IMR-90 (cell line): ENCODE results near the gene TMEM260. TPM values are rescaled to one million over a fixed set of nuclear protein-coding genes. Genes with fewer than 3 reads are reported as not detected.

ENCODE experiments used
- ATAC-seq: fragments of 200-7000 bp; cut with Tn5 transposase; 2 replicates; pipeline ENCODE4 v1.9.1; 2020; ENCODE audit warnings: low read depth, mild to moderate bottlenecking, moderate library complexity
- BruUV-seq: library from RNA; stranded (reverse); fragments of 400-500 nt; replicated peaks from 2 replicates; lab custom pipeline; 2021; lab: Mats Ljungman, UMichigan
- CTCF ChIA-PET: fragments of 300-600 bp; formaldehyde crosslinking; extraction: SDS; loops from one replicate; lab custom pipeline; 2021; ENCODE audit warnings: antibody characterized with exemption; lab: Yijun Ruan, JAX
- POLR2A ChIA-PET: fragments of 300-600 bp; sonication (Branson Sonifier 250); formaldehyde crosslinking; loops from one replicate; lab custom pipeline; 2022; ENCODE audit warnings: antibody characterized with exemption; ENCODE audit not compliant: unreplicated experiment; lab: Charles Lee
- DNase-seq: peaks from one replicate; pipeline ENCODE4 v3.0.0; 2013
- H2AFZ ChIP-seq: replicated peaks from 2 replicates; pipeline ENCODE3; 2013; ENCODE audit warnings: low read length, mild to moderate bottlenecking; ENCODE audit not compliant: poor library complexity
- H2AK5ac ChIP-seq: 2 replicates; pipeline ENCODE4 v1.6.1; 2013; ENCODE audit warnings: low read depth, low read length, inconsistent platforms
- H2AK9ac ChIP-seq: replicated peaks from 2 replicates; pipeline ENCODE3; 2013; ENCODE audit warnings: mild to moderate bottlenecking, low read depth, low read length, moderate library complexity; ENCODE audit not compliant: poor library complexity
- H2BK120ac ChIP-seq: 2 replicates; pipeline ENCODE4 v1.6.1; 2013; ENCODE audit warnings: low read depth, low read length, inconsistent platforms
- H2BK15ac ChIP-seq: 3 replicates; pipeline ENCODE4 v1.6.1; 2013; ENCODE audit warnings: low read depth, low read length, inconsistent platforms
- H2BK20ac ChIP-seq: 2 replicates; pipeline ENCODE4 v1.6.1; 2013; ENCODE audit warnings: low read depth, mild to moderate bottlenecking, inconsistent platforms, low read length, moderate library complexity
- H2BK5ac ChIP-seq: 2 replicates; pipeline ENCODE4 v1.6.1; 2013; ENCODE audit warnings: mild to moderate bottlenecking, low read depth, low read length, inconsistent platforms; ENCODE audit not compliant: poor library complexity, severe bottlenecking
- H3K14ac ChIP-seq: replicated peaks from 2 replicates; pipeline ENCODE4 v1.6.1; 2013; ENCODE audit warnings: low read depth, low read length, inconsistent platforms
- H3K18ac ChIP-seq: 2 replicates; pipeline ENCODE4 v1.6.1; 2013; ENCODE audit warnings: low read depth, low read length, control low read depth
- H3K23ac ChIP-seq: 2 replicates; pipeline ENCODE4 v1.6.1; 2013; ENCODE audit warnings: low read depth, low read length, inconsistent platforms
- H3K27ac ChIP-seq: 2 replicates; pipeline ENCODE4 v1.5.1; 2013; ENCODE audit warnings: mild to moderate bottlenecking, control low read depth, low read length; ENCODE audit not compliant: insufficient read depth
- H3K27me3 ChIP-seq: 2 replicates; pipeline ENCODE4 v1.6.1; 2013; ENCODE audit warnings: low read length; ENCODE audit not compliant: control insufficient read depth, insufficient read depth
- H3K36me3 ChIP-seq: 2 replicates; pipeline ENCODE4 v1.6.1; 2013; ENCODE audit warnings: low read length, mixed read lengths; ENCODE audit not compliant: control insufficient read depth, insufficient read depth
- H3K4ac ChIP-seq: 2 replicates; pipeline ENCODE4 v1.6.1; 2013; ENCODE audit warnings: low read depth, low read length, inconsistent platforms
- H3K4me1 ChIP-seq: 2 replicates; pipeline ENCODE4 v1.6.1; 2013; ENCODE audit warnings: low read length, mixed read lengths; ENCODE audit not compliant: control insufficient read depth, insufficient read depth
- H3K4me2 ChIP-seq: 2 replicates; pipeline ENCODE4 v1.6.1; 2013; ENCODE audit warnings: low read depth, mild to moderate bottlenecking, control low read depth, low read length, moderate library complexity
- H3K4me3 ChIP-seq: 2 replicates; pipeline ENCODE4 v1.5.1; 2013; ENCODE audit warnings: low read depth, mild to moderate bottlenecking, control low read depth, low read length, moderate library complexity; ENCODE audit not compliant: insufficient read depth
- H3K56ac ChIP-seq: 2 replicates; pipeline ENCODE4 v1.6.1; 2013; ENCODE audit warnings: low read length, inconsistent platforms; ENCODE audit not compliant: insufficient read depth; ENCODE audit errors: extremely low read depth
- H3K79me1 ChIP-seq, 2 experiments: 2 replicates each; pipeline ENCODE4 v1.6.1; 2013; ENCODE audit warnings: low read length in 2 of 2, inconsistent platforms in 1 of 2, low read depth in 1 of 2
- H3K9ac ChIP-seq: 2 replicates; pipeline ENCODE4 v1.6.1; 2013; ENCODE audit warnings: low read depth, low read length, control low read depth
- H3K9me1 ChIP-seq: 2 replicates; pipeline ENCODE4 v1.6.1; 2013; ENCODE audit warnings: low read length, inconsistent platforms; ENCODE audit not compliant: insufficient read depth
- H3K9me3 ChIP-seq: 2 replicates; pipeline ENCODE4 v1.6.1; 2013; ENCODE audit warnings: low read length; ENCODE audit not compliant: control insufficient read depth, insufficient read depth
- H4K20me1 ChIP-seq: 2 replicates; pipeline ENCODE4 v1.6.1; 2013; ENCODE audit warnings: low read length, inconsistent platforms; ENCODE audit not compliant: insufficient read depth
- H4K5ac ChIP-seq: 2 replicates; pipeline ENCODE4 v1.6.1; 2013; ENCODE audit warnings: mild to moderate bottlenecking, low read depth, low read length, control low read depth
- H4K8ac ChIP-seq, 2 experiments: 2 replicates each; pipeline ENCODE4 v1.6.1; 2013; ENCODE audit warnings: low read depth in 2 of 2, low read length in 2 of 2, control low read depth in 1 of 2, inconsistent platforms in 1 of 2
- H4K91ac ChIP-seq: 2 replicates; pipeline ENCODE4 v1.6.1; 2013; ENCODE audit warnings: low read depth, low read length, inconsistent platforms; ENCODE audit not compliant: insufficient read depth
- BHLHE40 ChIP-seq: fragments of 150-350 bp; IDR thresholded peaks from 2 replicates; pipeline ENCODE4 v1.6.1; 2016; ENCODE audit warnings: mild to moderate bottlenecking, low read depth, low read length
- CTCF ChIP-seq: conservative IDR thresholded peaks from 2 replicates; pipeline ENCODE4 v1.5.1; 2012; ENCODE audit warnings: mild to moderate bottlenecking, low read depth, low read length, improper control_type of control experiment
- FOS ChIP-seq: fragments of 150-350 bp; IDR thresholded peaks from 2 replicates; pipeline ENCODE4 v1.6.1; 2016; ENCODE audit warnings: low read depth, low read length
- MAFK ChIP-seq: IDR thresholded peaks from 2 replicates; pipeline ENCODE4 v1.6.1; 2012; ENCODE audit warnings: low read depth, low read length, improper control_type of control experiment
- MXI1 ChIP-seq: IDR thresholded peaks from 2 replicates; pipeline ENCODE4 v1.6.1; 2012; ENCODE audit warnings: low read depth, mild to moderate bottlenecking, low read length, moderate library complexity, borderline replicate concordance
- NFE2L2 ChIP-seq: fragments of 150-350 bp; IDR thresholded peaks from 2 replicates; pipeline ENCODE4 v1.6.1; 2016; ENCODE audit warnings: low read depth, mild to moderate bottlenecking, low read length
- RAD21 ChIP-seq: IDR thresholded peaks from 2 replicates; pipeline ENCODE4 v1.6.1; 2012; ENCODE audit warnings: low read length, improper control_type of control experiment
- USF2 ChIP-seq: fragments of 150-350 bp; IDR thresholded peaks from 2 replicates; pipeline ENCODE4 v1.6.1; 2017; ENCODE audit warnings: mild to moderate bottlenecking, antibody characterized with exemption, low read length, low read depth
- WGBS, 2 experiments: methylation state at CpG; one replicate each; pipeline versions ENCODE4 v1.1.5 to v1.1.7; 2013; ENCODE audit warnings: missing lambda C conversion rate in 2 of 2; ENCODE audit not compliant: insufficient read length in 1 of 2; ENCODE audit errors: extremely low coverage in 2 of 2; 5-methylcytosine and 5-hydroxymethylcytosine counted together
- dilution Hi-C: fragments of 300-500 bp; cut with HindIII; formaldehyde crosslinking; loops from one replicate; pipeline ENCODE4 v1.14.3; 2018; ENCODE audit warnings: low sequenced_read_pairs; ENCODE audit not compliant: unreplicated experiment
- in situ Hi-C: fragments of 300-500 bp; cut with MboI; formaldehyde crosslinking; loops from 3 replicates; pipeline ENCODE4 v1.14.3; 2019; ENCODE audit warnings: low sequenced_read_pairs, inconsistent platforms, mixed read lengths
- intact Hi-C: fragments of 100-400 bp; cut with micrococcal nuclease; formaldehyde crosslinking; loops from 2 replicates; pipeline ENCODE4 v1.10.0; 2022
- polyA plus RNA-seq, 3 experiments: library from polyadenylated mRNA; depleted of rRNA; stranded (reverse); fragments of >200 nt; gene quantifications; 2 replicates each; pipeline ENCODE4 v1.2.3, GENCODE V29; 2012; ENCODE audit warnings: low replicate concordance in 1 of 3
- total RNA-seq: library from RNA; depleted of rRNA; stranded (reverse); fragments of >200 nt; gene quantifications from 2 replicates; pipeline ENCODE4 v1.2.3, GENCODE V29; 2012

TMEM260 gene
- total and polyA plus RNA-seq, 2 of the 4 experiments (the other 2 are of a cell fraction) = 6.4 to 11.5 TPM

GRCh38 chr14:56579345-56580220 is at the start of gene TMEM260 (continued):
- TF ChIP-seq FOS (no peak), MAFK (no peak), USF2 (no peak), RAD21 (peak; percentile 10; the same call in 1 of the 2 replicates)

- H2AFZ ChIP-seq = no peak overlapping the region
- in situ Hi-C loops = no loop called here
These were observed 47.1 kb upstream of the TMEM260 start for GRCh38 chr14:56532546-56532945.

More at GRCh38 chr14:56532546-56532945, 47.1 kb upstream of the TMEM260 start:
- Histone ChIP-seq H3K14ac (no peak overlapping the region), H3K4me1 (no peaks in the 10 kb centered on the region), H3K36me3 (no peaks in the 10 kb centered on the region), H3K56ac (no peak overlapping the region), H3K9me3 (no peaks in the 10 kb centered on the region), H3K79me1 (no peaks in the 10 kb centered on the region), H2AK5ac (no peak overlapping the region), H3K23ac (no peak overlapping the region), H3K4ac (no peak overlapping the region), H4K5ac (no peak overlapping the region), H2BK20ac (no peak overlapping the region), H3K27ac (no peak overlapping the region), H2BK15ac (no peak overlapping the region), H3K18ac (no peak overlapping the region), H3K9ac (no peak overlapping the region), H3K4me3 (no peak overlapping the region), H4K91ac (no peak overlapping the region), H2BK120ac (no peak overlapping the region), H4K20me1 (no peaks in the 10 kb centered on the region), H3K4me2 (no peak overlapping the region), H3K9me1 (no peaks in the 10 kb centered on the region), H2BK5ac (no peak overlapping the region), H3K27me3 (peaks cover 8% of the 10 kb centered on the region), H2AK9ac (no peak overlapping the region), H4K8ac (no peak overlapping the region)
- CTCF ChIA-PET = interaction anchor here (0.6 kb wide), 1 partner anchor 120 kb away, joined by 4 read pairs; no protein-coding TSS in a partner anchor
- BruUV-seq = no TSS peak
- dilution Hi-C loops = no loop called here
- POLR2A ChIA-PET = interaction anchor here (0.6 kb wide), 1 partner anchor 30 kb away, joined by 4 read pairs; no protein-coding TSS in a partner anchor
- ATAC-seq = no peak
- TF ChIP-seq MAFK (no peak), MXI1 (no peak), NFE2L2 (no peak), CTCF (no peak), BHLHE40 (no peak)
- intact Hi-C loops = no loop called here
- WGBS, 2 experiments = no CpG with 5 or more reads among the region's 7 CpGs
- no peak for DNase-seq
